ENCODE results near the gene THADA. TPM values are rescaled to one million over a fixed set of nuclear protein-coding genes. Genes with fewer than 3 reads are reported as not detected.
A peak's percentile ranks its signal among the peaks of the same experiment; 100 is the strongest.

Gene THADA
- total RNA-seq, 1 experiment from 2014 or later = 23.7 TPM

GRCh38 chr2:43515807-43516497 is 79.9 kb downstream of the THADA start:
- H3K36me3 ChIP-seq (replicated peaks; ENCODE audit: control insufficient read depth, insufficient read depth, low read length) = no peaks in the 10 kb centered on the region
- no peaks in the 10 kb centered on the region for H3K27me3 ChIP-seq (ENCODE audit: control insufficient read depth, insufficient read depth, low read length)
- H3K4me3 ChIP-seq (ENCODE audit: insufficient read depth, low read depth, low read length) = no peak overlapping the region
- DNase-seq = no peak

GRCh38 chr2:43515248-43515647 is 80.6 kb downstream of the THADA start:
- no peaks in the 10 kb centered on the region for H3K27me3 ChIP-seq (ENCODE audit: control insufficient read depth, insufficient read depth, low read length)
- H3K4me3 ChIP-seq (ENCODE audit: insufficient read depth, low read depth, low read length) = no peak overlapping the region
- no peak for DNase-seq
- no peaks in the 10 kb centered on the region for H3K36me3 ChIP-seq (replicated peaks; ENCODE audit: control insufficient read depth, insufficient read depth, low read length)

- no peak for DNase-seq
- H3K36me3 ChIP-seq (replicated peaks; ENCODE audit: control insufficient read depth, insufficient read depth, low read length) = no peaks in the 10 kb centered on the region
- no peaks in the 10 kb centered on the region for H3K27me3 ChIP-seq (ENCODE audit: control insufficient read depth, insufficient read depth, low read length)
- H3K4me3 ChIP-seq (ENCODE audit: insufficient read depth, low read depth, low read length) = no peak overlapping the region
Measured at GRCh38 chr2:43513796-43514195, 82.0 kb downstream of the THADA start.

- Histone ChIP-seq H3K4me3 (ENCODE audit: insufficient read depth, low read depth, low read length) (no peak overlapping the region), H3K27me3 (ENCODE audit: control insufficient read depth, insufficient read depth, low read length) (no peaks in the 10 kb centered on the region), H3K36me3 (replicated peaks; ENCODE audit: control insufficient read depth, insufficient read depth, low read length) (no peaks in the 10 kb centered on the region)
- no peak for DNase-seq
Measured at GRCh38 chr2:43513216-43513615, 82.6 kb downstream of the THADA start.

GRCh38 chr2:43511199-43511598 is 84.6 kb downstream of the THADA start:
- Histone ChIP-seq H3K27me3 (ENCODE audit: control insufficient read depth, insufficient read depth, low read length) (no peaks in the 10 kb centered on the region), H3K4me3 (ENCODE audit: insufficient read depth, low read depth, low read length) (no peak overlapping the region), H3K36me3 (replicated peaks; ENCODE audit: control insufficient read depth, insufficient read depth, low read length) (no peaks in the 10 kb centered on the region)
- no peak for DNase-seq

GRCh38 chr2:43509886-43510285 is 86.0 kb downstream of the THADA start:
- H3K4me3 ChIP-seq (ENCODE audit: insufficient read depth, low read depth, low read length) = no peak overlapping the region
- no peaks in the 10 kb centered on the region for H3K27me3 ChIP-seq (ENCODE audit: control insufficient read depth, insufficient read depth, low read length)
- no peak for DNase-seq
- no peaks in the 10 kb centered on the region for H3K36me3 ChIP-seq (replicated peaks; ENCODE audit: control insufficient read depth, insufficient read depth, low read length)

GRCh38 chr2:43508209-43508608 is 87.6 kb downstream of the THADA start:
- no peaks in the 10 kb centered on the region for H3K27me3 ChIP-seq (ENCODE audit: control insufficient read depth, insufficient read depth, low read length)
- DNase-seq = no peak
- H3K4me3 ChIP-seq (ENCODE audit: insufficient read depth, low read depth, low read length) = no peak overlapping the region
- no peaks in the 10 kb centered on the region for H3K36me3 ChIP-seq (replicated peaks; ENCODE audit: control insufficient read depth, insufficient read depth, low read length)

- Histone ChIP-seq H3K36me3 (replicated peaks; ENCODE audit: control insufficient read depth, insufficient read depth, low read length) (no peaks in the 10 kb centered on the region), H3K27me3 (ENCODE audit: control insufficient read depth, insufficient read depth, low read length) (no peaks in the 10 kb centered on the region), H3K4me3 (ENCODE audit: insufficient read depth, low read depth, low read length) (no peak overlapping the region)
- no peak for DNase-seq
Measured at GRCh38 chr2:43507137-43507536, 88.7 kb downstream of the THADA start.

- Histone ChIP-seq H3K36me3 (replicated peaks; ENCODE audit: control insufficient read depth, insufficient read depth, low read length) (no peaks in the 10 kb centered on the region), H3K4me3 (ENCODE audit: insufficient read depth, low read depth, low read length) (no peak overlapping the region), H3K27me3 (ENCODE audit: control insufficient read depth, insufficient read depth, low read length) (no peaks in the 10 kb centered on the region)
- DNase-seq = no peak
Measured at GRCh38 chr2:43495727-43496126, 100.1 kb downstream of the THADA start.

- Histone ChIP-seq H3K4me3 (ENCODE audit: insufficient read depth, low read depth, low read length) (no peak overlapping the region), H3K27me3 (ENCODE audit: control insufficient read depth, insufficient read depth, low read length) (no peaks in the 10 kb centered on the region), H3K36me3 (replicated peaks; ENCODE audit: control insufficient read depth, insufficient read depth, low read length) (no peaks in the 10 kb centered on the region)
- DNase-seq = no peak
Measured at GRCh38 chr2:43493954-43494353, 101.9 kb downstream of the THADA start.

- no peaks in the 10 kb centered on the region for H3K27me3 ChIP-seq (ENCODE audit: control insufficient read depth, insufficient read depth, low read length)
- H3K4me3 ChIP-seq (ENCODE audit: insufficient read depth, low read depth, low read length) = no peak overlapping the region
- no peaks in the 10 kb centered on the region for H3K36me3 ChIP-seq (replicated peaks; ENCODE audit: control insufficient read depth, insufficient read depth, low read length)
- no peak for DNase-seq
Measured at GRCh38 chr2:43491065-43491639, 104.7 kb downstream of the THADA start.

- DNase-seq = no peak
- Histone ChIP-seq H3K36me3 (replicated peaks; ENCODE audit: control insufficient read depth, insufficient read depth, low read length) (no peaks in the 10 kb centered on the region), H3K27me3 (ENCODE audit: control insufficient read depth, insufficient read depth, low read length) (no peaks in the 10 kb centered on the region), H3K4me3 (ENCODE audit: insufficient read depth, low read depth, low read length) (no peak overlapping the region)
Measured at GRCh38 chr2:43490252-43490786, 105.5 kb downstream of the THADA start.

- no peaks in the 10 kb centered on the region for H3K36me3 ChIP-seq (replicated peaks; ENCODE audit: control insufficient read depth, insufficient read depth, low read length)
- no peaks in the 10 kb centered on the region for H3K27me3 ChIP-seq (ENCODE audit: control insufficient read depth, insufficient read depth, low read length)
- H3K4me3 ChIP-seq (ENCODE audit: insufficient read depth, low read depth, low read length) = no peak overlapping the region
- DNase-seq = no peak
Measured at GRCh38 chr2:43488737-43489136, 107.1 kb downstream of the THADA start.

- Histone ChIP-seq H3K36me3 (replicated peaks; ENCODE audit: control insufficient read depth, insufficient read depth, low read length) (no peaks in the 10 kb centered on the region), H3K27me3 (ENCODE audit: control insufficient read depth, insufficient read depth, low read length) (no peaks in the 10 kb centered on the region), H3K4me3 (ENCODE audit: insufficient read depth, low read depth, low read length) (no peak overlapping the region)
- no peak for DNase-seq
Measured at GRCh38 chr2:43486603-43487002, 109.2 kb downstream of the THADA start.

GRCh38 chr2:43484323-43484930 is 111.4 kb downstream of the THADA start:
- peak; percentile 24 for DNase-seq
- H3K4me3 ChIP-seq (ENCODE audit: insufficient read depth, low read depth, low read length) = no peak overlapping the region
- H3K36me3 ChIP-seq (replicated peaks; ENCODE audit: control insufficient read depth, insufficient read depth, low read length) = no peaks in the 10 kb centered on the region
- no peaks in the 10 kb centered on the region for H3K27me3 ChIP-seq (ENCODE audit: control insufficient read depth, insufficient read depth, low read length)

All from H7 (cell line).